GM12872 (cell line): ENCODE data around the gene CCDC149.

Source experiments
- TF ChIP-seq, protein P1 (sequence below): IDR thresholded peaks from 3 replicates; pipeline ENCODE4 v1.5.1; 2011; ENCODE audit warnings: low read depth, mild to moderate bottlenecking, low read length, moderate library complexity; ENCODE audit not compliant: insufficient read depth

CCDC149 gene

DNA sequence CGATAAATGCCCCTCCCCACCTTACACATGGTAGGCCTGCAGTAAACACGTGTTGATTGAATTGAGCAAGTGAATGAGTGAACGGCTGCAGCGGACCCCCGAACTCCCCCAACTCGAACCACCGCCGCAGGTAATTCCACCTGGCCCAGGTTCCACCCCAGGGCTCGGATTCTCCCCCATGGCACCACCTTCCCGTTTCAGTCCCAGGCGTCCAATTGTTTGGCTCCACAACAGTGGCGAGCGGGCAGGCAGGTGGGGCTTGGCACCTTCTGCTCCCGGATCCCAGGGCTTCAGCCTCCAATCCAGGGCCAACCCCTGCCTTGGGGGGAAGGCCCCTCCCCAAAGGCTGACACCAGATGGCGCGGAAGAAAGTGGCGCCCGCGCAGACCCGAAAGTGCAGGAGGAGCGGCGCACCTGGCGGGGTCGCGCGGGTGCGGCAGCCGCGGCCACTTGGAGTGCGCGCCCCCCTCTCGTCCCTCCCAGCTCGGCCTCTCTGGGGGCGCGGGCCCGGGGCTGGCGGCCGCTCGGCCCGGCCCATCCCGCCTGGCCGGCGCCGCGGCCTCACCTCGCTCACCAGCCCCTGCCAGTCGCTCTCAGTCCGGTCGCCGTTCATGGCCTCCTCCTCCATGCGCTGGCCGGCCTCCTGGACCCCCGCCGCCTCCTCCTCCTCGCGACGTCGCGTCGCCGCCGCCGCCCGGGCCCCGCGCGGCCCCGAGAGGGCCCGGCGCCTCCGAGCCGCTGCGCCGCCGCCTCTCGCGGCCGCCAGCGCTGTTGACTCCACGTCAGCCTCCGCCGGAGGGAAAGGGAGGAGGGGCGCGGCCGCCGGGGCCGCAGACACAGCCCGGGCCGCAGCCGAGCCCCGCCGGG lies at the start of gene CCDC149:
Gene CCDC149 (minus strand): TSS at position 791 of the 867 bp plus-strand sequence. CDS start 178 bp downstream, at position 613.
- TF ChIP-seq, protein P1, sequence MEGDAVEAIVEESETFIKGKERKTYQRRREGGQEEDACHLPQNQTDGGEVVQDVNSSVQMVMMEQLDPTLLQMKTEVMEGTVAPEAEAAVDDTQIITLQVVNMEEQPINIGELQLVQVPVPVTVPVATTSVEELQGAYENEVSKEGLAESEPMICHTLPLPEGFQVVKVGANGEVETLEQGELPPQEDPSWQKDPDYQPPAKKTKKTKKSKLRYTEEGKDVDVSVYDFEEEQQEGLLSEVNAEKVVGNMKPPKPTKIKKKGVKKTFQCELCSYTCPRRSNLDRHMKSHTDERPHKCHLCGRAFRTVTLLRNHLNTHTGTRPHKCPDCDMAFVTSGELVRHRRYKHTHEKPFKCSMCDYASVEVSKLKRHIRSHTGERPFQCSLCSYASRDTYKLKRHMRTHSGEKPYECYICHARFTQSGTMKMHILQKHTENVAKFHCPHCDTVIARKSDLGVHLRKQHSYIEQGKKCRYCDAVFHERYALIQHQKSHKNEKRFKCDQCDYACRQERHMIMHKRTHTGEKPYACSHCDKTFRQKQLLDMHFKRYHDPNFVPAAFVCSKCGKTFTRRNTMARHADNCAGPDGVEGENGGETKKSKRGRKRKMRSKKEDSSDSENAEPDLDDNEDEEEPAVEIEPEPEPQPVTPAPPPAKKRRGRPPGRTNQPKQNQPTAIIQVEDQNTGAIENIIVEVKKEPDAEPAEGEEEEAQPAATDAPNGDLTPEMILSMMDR = no peak

DNA sequence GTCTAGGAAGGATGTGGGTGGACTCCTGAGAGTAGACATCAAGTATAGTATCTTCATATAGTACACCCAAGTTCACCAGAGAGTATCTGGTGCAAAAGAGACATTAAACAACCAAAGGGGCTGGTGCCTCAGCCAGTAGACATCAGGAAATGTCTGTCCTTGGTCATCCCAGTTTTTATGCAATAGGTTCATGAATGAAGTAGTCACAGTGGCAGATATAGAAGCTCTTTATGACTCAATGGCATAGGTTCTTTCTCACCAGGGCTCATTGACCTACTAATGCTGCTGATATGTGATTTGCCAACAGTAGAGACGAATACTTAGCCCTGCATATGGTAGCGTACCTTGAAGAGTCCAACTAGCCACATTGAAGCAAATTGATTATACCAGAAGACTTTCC lies 45.0 kb upstream of the CCDC149 start:
- TF ChIP-seq, protein P1 = no peak

DNA sequence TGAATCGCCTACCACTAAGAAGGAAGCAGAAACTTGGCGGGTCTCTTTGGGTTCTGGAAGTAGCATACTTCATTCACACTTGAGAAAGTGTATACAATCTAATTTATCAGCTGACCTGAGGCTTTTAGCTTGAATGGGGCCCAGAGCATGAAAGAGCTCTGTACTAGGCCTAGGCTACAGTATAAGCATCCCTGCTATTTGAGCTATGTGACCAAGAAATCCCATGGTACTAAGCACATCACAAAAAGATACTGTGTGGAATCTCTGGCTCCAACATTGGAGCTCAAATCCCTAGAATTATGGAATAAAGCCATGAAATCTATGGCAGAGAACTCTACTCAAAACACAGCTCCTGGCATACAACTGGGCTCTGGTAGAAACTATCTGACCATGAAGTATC lies 43.9 kb upstream of the CCDC149 start:
- TF ChIP-seq, protein P1 = no peak

DNA sequence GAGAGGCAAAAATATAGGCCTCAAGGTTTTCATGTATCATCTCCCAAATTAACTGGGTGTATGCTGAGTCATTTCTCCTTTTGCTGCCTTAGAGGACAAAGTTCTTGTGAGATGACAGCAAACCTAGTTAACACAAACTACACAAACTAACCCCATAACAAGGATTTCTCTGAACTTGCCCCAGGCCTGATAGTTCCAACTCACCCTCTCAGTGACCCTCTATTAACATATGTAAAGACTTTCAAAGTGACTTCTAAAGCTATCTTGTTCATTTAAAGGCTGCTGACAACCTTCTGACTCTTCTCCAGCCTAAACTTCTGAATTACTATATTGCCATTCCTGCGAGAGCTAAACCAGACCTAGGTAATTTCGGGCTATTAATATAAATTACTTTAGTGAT lies 43.2 kb upstream of the CCDC149 start:
- TF ChIP-seq, protein P1 = no peak

DNA sequence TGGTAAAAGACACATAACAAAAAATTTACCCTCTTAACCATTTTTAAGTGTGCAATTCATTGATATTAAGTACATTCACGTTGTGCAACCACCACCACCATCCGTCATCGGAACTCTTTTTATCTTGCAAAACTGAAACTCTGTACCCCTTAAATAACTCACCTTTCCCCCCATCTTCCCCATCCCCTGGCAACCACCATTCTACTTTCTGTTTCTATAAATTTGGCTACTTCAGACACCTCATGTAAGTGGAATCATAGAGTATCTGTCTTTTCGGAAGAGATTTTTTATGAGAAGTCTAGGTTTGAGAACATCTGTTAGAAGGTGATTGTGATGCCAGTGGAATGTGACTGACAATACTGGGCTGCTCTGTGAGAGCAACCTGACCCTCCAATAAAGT lies 39.8 kb upstream of the CCDC149 start:
- TF ChIP-seq, protein P1 = no peak

DNA sequence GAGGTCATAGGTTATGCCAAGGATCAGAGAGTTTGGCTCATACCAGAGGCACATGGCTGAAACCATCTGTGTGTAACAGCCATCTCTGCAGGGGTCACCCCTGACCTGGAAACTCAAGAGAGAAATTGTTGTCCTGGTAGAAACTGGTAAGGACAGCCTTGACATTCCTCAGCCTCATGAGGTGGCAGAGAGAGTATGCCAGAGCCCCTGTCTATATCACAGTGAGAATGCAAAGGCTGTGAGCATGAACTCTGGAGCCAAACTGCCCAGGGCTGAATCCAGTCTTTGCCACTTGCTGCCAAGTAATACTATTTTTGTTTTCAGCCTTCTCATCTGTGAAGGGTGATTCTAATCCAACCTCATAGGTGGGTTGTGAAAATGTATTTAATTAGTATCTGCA lies 37.1 kb upstream of the CCDC149 start:
- TF ChIP-seq, protein P1 = no peak

DNA sequence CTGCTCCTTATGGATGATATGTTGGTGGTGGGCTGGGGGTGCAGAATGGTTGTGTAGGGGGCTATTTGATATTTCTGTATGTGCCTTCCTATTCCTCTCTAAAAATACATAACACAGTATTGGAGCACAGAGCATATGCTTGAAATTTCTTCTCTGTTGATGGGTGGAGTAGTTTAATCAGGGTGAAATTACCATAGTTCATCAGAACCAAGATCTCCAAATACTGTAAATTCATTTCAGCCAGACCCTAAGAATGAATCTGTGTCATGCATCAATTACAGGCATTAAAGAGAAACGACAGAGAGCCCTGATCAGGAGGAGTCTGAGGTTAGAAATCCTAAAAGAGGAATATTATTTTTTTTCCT lies 25.1 kb upstream of the CCDC149 start:
- TF ChIP-seq, protein P1 = no peak
